SK-N-SH treated with all-trans-retinoic acid at 6 μM for 48 hours (cell line): ENCODE data around the gene SLC22A23.

Experiments used
- ATAC-seq: fragments of 200-7000 bp; cut with Tn5 transposase; 3 replicates; pipeline ENCODE4 v1.9.1; 2020; ENCODE audit warnings: mild to moderate bottlenecking, moderate library complexity
- ARNTL ChIP-seq: fragments of 450-650 bp; formaldehyde crosslinking; IDR thresholded peaks from 2 replicates; pipeline ENCODE4 v1.5.0; 2020; ENCODE audit warnings: low read depth, mild to moderate bottlenecking, moderate library complexity, borderline replicate concordance
- BACH2 ChIP-seq: fragments of 250-450 bp; sonication (Bioruptor Pico); IDR thresholded peaks from 2 replicates; pipeline ENCODE4 v1.9.0; 2021; ENCODE audit warnings: mild to moderate bottlenecking, borderline replicate concordance
- CSDC2 ChIP-seq: fragments of 250-450 bp; sonication (Bioruptor Pico); IDR thresholded peaks from 2 replicates; pipeline ENCODE4 v1.5.0; 2020; ENCODE audit warnings: mild to moderate bottlenecking, moderate library complexity
- GLIS3 ChIP-seq: fragments of 250-450 bp; sonication (Bioruptor Pico); IDR thresholded peaks from 2 replicates; pipeline ENCODE4 v1.5.0; 2020; ENCODE audit warnings: mild to moderate bottlenecking, moderate library complexity
- ISL1 ChIP-seq: fragments of 250-450 bp; sonication (Bioruptor Pico); IDR thresholded peaks from 2 replicates; pipeline ENCODE4 v2.1.2; 2022; ENCODE audit warnings: mild to moderate bottlenecking, moderate library complexity
- OSR1 ChIP-seq: fragments of 250-450 bp; sonication (Bioruptor Pico); IDR thresholded peaks from 2 replicates; pipeline ENCODE4 v1.8.0; 2022; ENCODE audit warnings: moderate library complexity, mild to moderate bottlenecking, inconsistent platforms
- PATZ1 ChIP-seq: fragments of 250-450 bp; sonication (Bioruptor Pico); IDR thresholded peaks from 2 replicates; pipeline ENCODE4 v1.8.0; 2020; ENCODE audit warnings: mild to moderate bottlenecking, moderate library complexity, borderline replicate concordance
- POU6F1 ChIP-seq: fragments of 250-450 bp; sonication (Bioruptor Pico); IDR thresholded peaks from 2 replicates; pipeline ENCODE4 v1.8.0; 2021; ENCODE audit warnings: low read depth, mild to moderate bottlenecking, moderate library complexity, borderline replicate concordance
- PPARA ChIP-seq: fragments of 250-450 bp; sonication (Bioruptor Pico); IDR thresholded peaks from 2 replicates; pipeline ENCODE4 v1.5.0; 2020; ENCODE audit warnings: mild to moderate bottlenecking, borderline replicate concordance
- RARB ChIP-seq: fragments of 250-450 bp; sonication (Bioruptor Pico); IDR thresholded peaks from 2 replicates; pipeline ENCODE4 v1.8.0; 2021; ENCODE audit warnings: mild to moderate bottlenecking, moderate library complexity
- SNAI2 ChIP-seq: fragments of 250-450 bp; sonication (Bioruptor Pico); IDR thresholded peaks from 2 replicates; pipeline ENCODE4 v1.5.0; 2020; ENCODE audit warnings: mild to moderate bottlenecking, moderate library complexity
- TCF4 ChIP-seq: fragments of 250-450 bp; sonication (Bioruptor Pico); IDR thresholded peaks from 2 replicates; pipeline ENCODE4 v1.8.0; 2021; ENCODE audit warnings: mild to moderate bottlenecking, moderate library complexity, borderline replicate concordance
- TOX ChIP-seq: fragments of 250-450 bp; sonication (Bioruptor Pico); IDR thresholded peaks from 2 replicates; pipeline ENCODE4 v1.8.0; 2021; ENCODE audit warnings: mild to moderate bottlenecking, moderate library complexity, borderline replicate concordance
- ZC3H10 ChIP-seq: fragments of 250-450 bp; sonication (Bioruptor Pico); IDR thresholded peaks from 2 replicates; pipeline ENCODE4 v1.5.1; 2021; ENCODE audit warnings: mild to moderate bottlenecking, moderate library complexity
- ZFP3 ChIP-seq: fragments of 250-450 bp; sonication (Bioruptor Pico); IDR thresholded peaks from 2 replicates; pipeline ENCODE4 v1.5.0; 2020; ENCODE audit warnings: mild to moderate bottlenecking, moderate library complexity
- ZFP30 ChIP-seq: fragments of 450-650 bp; formaldehyde crosslinking; IDR thresholded peaks from 2 replicates; pipeline ENCODE4 v1.5.0; 2022; ENCODE audit warnings: mild to moderate bottlenecking, moderate library complexity
- ZNF565 ChIP-seq: fragments of 450-650 bp; formaldehyde crosslinking; conservative IDR thresholded peaks from 2 replicates; pipeline ENCODE4 v1.5.0; 2020; ENCODE audit warnings: low read depth, mild to moderate bottlenecking, moderate library complexity
- ZNF70 ChIP-seq: fragments of 450-650 bp; formaldehyde crosslinking; IDR thresholded peaks from 2 replicates; pipeline ENCODE4 v1.5.0; 2020; ENCODE audit warnings: mild to moderate bottlenecking, moderate library complexity
- ZNF8 ChIP-seq: fragments of 450-650 bp; formaldehyde crosslinking; IDR thresholded peaks from 2 replicates; pipeline ENCODE4 v1.5.0; 2020; ENCODE audit warnings: mild to moderate bottlenecking, moderate library complexity
- TF ChIP-seq, protein P1 (sequence below): fragments of 250-450 bp; sonication (Bioruptor Pico); IDR thresholded peaks from 2 replicates; pipeline ENCODE4 v1.5.1; 2021; ENCODE audit warnings: mild to moderate bottlenecking, moderate library complexity
- TF ChIP-seq, protein P2 (sequence below): fragments of 250-450 bp; sonication (Bioruptor Pico); IDR thresholded peaks from 2 replicates; pipeline ENCODE4 v1.5.1; 2020; ENCODE audit warnings: low read depth, mild to moderate bottlenecking, moderate library complexity

The SLC22A23 gene

GRCh38 chr6:3351829-3352524, 104.9 kb downstream of the SLC22A23 start (continued):
- TF ChIP-seq PATZ1 (no peak), BACH2 (CRISPR knock-in tag) (no peak), SNAI2 (CRISPR knock-in tag) (no peak), ZFP30 (no peak), CSDC2 (CRISPR knock-in tag) (no peak), GLIS3 (CRISPR knock-in tag) (no peak), ZNF70 (CRISPR knock-in tag) (no peak)

DNA sequence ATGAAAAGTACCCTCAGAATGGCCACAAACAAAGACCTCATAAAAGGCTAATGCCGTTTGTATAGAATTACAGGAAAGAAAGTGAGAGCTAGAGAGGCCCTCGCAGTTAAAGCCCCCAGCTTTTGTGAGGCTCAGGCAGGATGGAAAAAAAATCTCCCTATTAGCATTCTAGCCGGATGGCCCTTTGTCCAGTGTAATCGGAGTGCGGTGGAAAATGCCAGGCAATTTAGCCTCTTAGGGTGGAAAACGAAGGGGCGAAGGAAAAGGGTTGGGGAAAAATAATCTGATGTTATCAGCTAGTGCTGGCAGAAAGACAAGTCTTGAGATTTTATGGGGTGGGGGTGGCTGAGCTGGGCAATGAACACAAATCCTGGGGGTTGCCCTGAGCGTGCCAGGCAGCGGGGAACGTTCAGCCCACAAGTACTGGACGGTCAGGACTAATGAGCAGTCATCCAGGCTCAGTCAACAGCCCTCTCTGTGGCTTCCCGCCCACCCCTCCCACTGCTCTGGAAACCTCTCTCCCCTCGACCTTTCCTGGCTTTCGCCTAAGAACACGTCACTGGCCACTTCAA, 105.7 kb downstream of the SLC22A23 start:
- TF ChIP-seq PPARA (CRISPR knock-in tag) = no peak
- no peak for TF ChIP-seq PATZ1
- TF ChIP-seq ZNF8 = no peak
- no peak for TF ChIP-seq ARNTL (CRISPR knock-in tag)
- TF ChIP-seq RARB (CRISPR knock-in tag) = no peak
- no peak for TF ChIP-seq POU6F1
- no peak for TF ChIP-seq ZNF565 (CRISPR knock-in tag)
- TF ChIP-seq ZNF70 (CRISPR knock-in tag) = no peak
- TF ChIP-seq, protein P1, sequence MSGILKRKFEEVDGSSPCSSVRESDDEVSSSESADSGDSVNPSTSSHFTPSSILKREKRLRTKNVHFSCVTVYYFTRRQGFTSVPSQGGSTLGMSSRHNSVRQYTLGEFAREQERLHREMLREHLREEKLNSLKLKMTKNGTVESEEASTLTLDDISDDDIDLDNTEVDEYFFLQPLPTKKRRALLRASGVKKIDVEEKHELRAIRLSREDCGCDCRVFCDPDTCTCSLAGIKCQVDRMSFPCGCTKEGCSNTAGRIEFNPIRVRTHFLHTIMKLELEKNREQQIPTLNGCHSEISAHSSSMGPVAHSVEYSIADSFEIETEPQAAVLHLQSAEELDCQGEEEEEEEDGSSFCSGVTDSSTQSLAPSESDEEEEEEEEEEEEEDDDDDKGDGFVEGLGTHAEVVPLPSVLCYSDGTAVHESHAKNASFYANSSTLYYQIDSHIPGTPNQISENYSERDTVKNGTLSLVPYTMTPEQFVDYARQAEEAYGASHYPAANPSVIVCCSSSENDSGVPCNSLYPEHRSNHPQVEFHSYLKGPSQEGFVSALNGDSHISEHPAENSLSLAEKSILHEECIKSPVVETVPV (CRISPR knock-in tag) = no peak
- TF ChIP-seq ZFP3 (CRISPR knock-in tag) = no peak
- no peak for TF ChIP-seq GLIS3 (CRISPR knock-in tag)
- TF ChIP-seq, protein P2, sequence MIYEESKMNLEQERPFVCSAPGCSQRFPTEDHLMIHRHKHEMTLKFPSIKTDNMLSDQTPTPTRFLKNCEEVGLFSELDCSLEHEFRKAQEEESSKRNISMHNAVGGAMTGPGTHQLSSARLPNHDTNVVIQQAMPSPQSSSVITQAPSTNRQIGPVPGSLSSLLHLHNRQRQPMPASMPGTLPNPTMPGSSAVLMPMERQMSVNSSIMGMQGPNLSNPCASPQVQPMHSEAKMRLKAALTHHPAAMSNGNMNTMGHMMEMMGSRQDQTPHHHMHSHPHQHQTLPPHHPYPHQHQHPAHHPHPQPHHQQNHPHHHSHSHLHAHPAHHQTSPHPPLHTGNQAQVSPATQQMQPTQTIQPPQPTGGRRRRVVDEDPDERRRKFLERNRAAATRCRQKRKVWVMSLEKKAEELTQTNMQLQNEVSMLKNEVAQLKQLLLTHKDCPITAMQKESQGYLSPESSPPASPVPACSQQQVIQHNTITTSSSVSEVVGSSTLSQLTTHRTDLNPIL (CRISPR knock-in tag) = no peak
- TF ChIP-seq CSDC2 (CRISPR knock-in tag) = no peak
- TF ChIP-seq BACH2 (CRISPR knock-in tag) = no peak
- no peak for TF ChIP-seq ISL1
- no peak for TF ChIP-seq TCF4 (CRISPR knock-in tag)
- no peak for TF ChIP-seq ZC3H10 (CRISPR knock-in tag)
- no peak for TF ChIP-seq ZFP30
- no peak for TF ChIP-seq SNAI2 (CRISPR knock-in tag)
- no peak for ATAC-seq

DNA sequence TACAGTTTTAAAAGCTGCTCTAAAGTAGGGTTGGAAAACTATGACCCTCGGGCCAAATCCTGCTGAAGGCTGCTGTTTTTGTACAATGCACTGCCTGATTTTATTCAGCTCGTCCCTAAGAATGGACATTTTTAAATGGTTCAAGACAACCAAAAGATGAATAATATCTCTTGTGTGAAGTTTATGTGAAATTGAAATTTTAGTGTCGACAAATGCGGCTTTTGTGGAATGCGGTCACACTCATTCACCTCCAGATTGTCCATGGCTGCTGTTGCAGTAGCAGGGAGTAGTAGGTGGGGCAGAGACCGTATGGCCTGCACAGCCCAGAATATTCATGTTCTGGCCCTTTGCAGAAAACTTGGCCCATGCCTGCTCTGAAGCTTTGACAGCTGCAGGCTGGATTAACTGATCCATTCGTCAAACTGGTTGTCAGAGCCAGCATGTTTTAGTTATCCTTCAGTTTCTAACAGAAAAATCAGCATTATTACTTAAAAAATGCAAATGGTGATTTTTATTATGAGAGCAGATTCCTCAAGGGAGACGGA, 106.5 kb downstream of the SLC22A23 start:
- no peak for ATAC-seq
- TF ChIP-seq OSR1 (no peak), SNAI2 (CRISPR knock-in tag) (no peak), TOX (no peak), ZNF565 (CRISPR knock-in tag) (no peak)
- TF ChIP-seq, all 23 proteins: peak for 0
